OCI-LY7 (cell line): ENCODE measurements around the gene DGCR8. TPM values are rescaled to one million over a fixed set of nuclear protein-coding genes. Genes with fewer than 3 reads are reported as not detected.

ENCODE experiments used
- BruUV-seq: library from RNA; stranded (reverse); fragments of 400-500 nt; replicated peaks from 2 replicates; lab custom pipeline; 2021; lab: Mats Ljungman, UMichigan
- CTCF ChIA-PET: fragments of 300-600 bp; sonication (Branson Sonifier 250); formaldehyde crosslinking; loops from one replicate; lab custom pipeline; 2022; ENCODE audit warnings: antibody characterized with exemption; ENCODE audit not compliant: unreplicated experiment; lab: Charles Lee
- POLR2A ChIA-PET: fragments of 300-600 bp; sonication (Branson Sonifier 250); formaldehyde crosslinking; loops from one replicate; lab custom pipeline; 2022; ENCODE audit warnings: antibody characterized with exemption; lab: Charles Lee
- DNase-seq: peaks from one replicate; pipeline ENCODE4 v3.0.0-alpha.2; 2015; ENCODE audit warnings: low spot score
- H2AFZ ChIP-seq: fragments of 200-600 bp; sonication (generic), shearing (Covaris generic); 2 replicates; pipeline ENCODE4 v1.6.1; 2014; ENCODE audit warnings: mild to moderate bottlenecking, antibody characterized with exemption, low read length, moderate library complexity
- H3K27ac ChIP-seq: fragments of 200-600 bp; sonication (generic); 2 replicates; pipeline ENCODE4 v1.5.1; 2014; ENCODE audit warnings: mixed run types, low read depth, mild to moderate bottlenecking, moderate library complexity, low read length, inconsistent platforms; ENCODE audit not compliant: poor library complexity, severe bottlenecking
- H3K36me3 ChIP-seq: fragments of 200-600 bp; sonication (generic); 2 replicates; pipeline ENCODE4 v1.6.1; 2014; ENCODE audit warnings: mild to moderate bottlenecking, antibody characterized with exemption, low read length, moderate library complexity, mixed read lengths; ENCODE audit not compliant: insufficient read depth
- H3K4me1 ChIP-seq: fragments of 200-600 bp; sonication (generic); 2 replicates; pipeline ENCODE4 v1.5.1; 2014; ENCODE audit warnings: mild to moderate bottlenecking, low read length; ENCODE audit not compliant: insufficient read depth, poor library complexity, severe bottlenecking
- H3K4me2 ChIP-seq: fragments of 200-600 bp; sonication (generic); 2 replicates; pipeline ENCODE4 v1.6.1; 2014; ENCODE audit warnings: mild to moderate bottlenecking, low read length
- H3K4me3 ChIP-seq: fragments of 200-600 bp; sonication (generic); 2 replicates; pipeline ENCODE4 v1.5.1; 2014; ENCODE audit warnings: mild to moderate bottlenecking, low read depth, low read length; ENCODE audit not compliant: poor library complexity, severe bottlenecking
- H3K79me2 ChIP-seq: fragments of 200-600 bp; sonication (generic); 2 replicates; pipeline ENCODE4 v1.6.1; 2016; ENCODE audit warnings: low read depth, mild to moderate bottlenecking, low read length, moderate library complexity, mixed read lengths; ENCODE audit not compliant: insufficient read depth
- H3K9me2 ChIP-seq: fragments of 200-600 bp; sonication (generic); 2 replicates; pipeline ENCODE4 v1.6.1; 2016; ENCODE audit warnings: mild to moderate bottlenecking, low read length, mixed read lengths; ENCODE audit not compliant: insufficient read depth
- H3K9me3 ChIP-seq: fragments of 200-600 bp; sonication (generic); 2 replicates; pipeline ENCODE4 v1.6.1; 2014; ENCODE audit warnings: mild to moderate bottlenecking, mixed run types, low read length, mixed read lengths
- H4K20me1 ChIP-seq: fragments of 200-600 bp; sonication (generic); 2 replicates; pipeline ENCODE4 v1.6.1; 2014; ENCODE audit warnings: mild to moderate bottlenecking, antibody characterized with exemption, low read length, moderate library complexity, mixed read lengths; ENCODE audit not compliant: insufficient read depth
- CTCF ChIP-seq: fragments of 200-600 bp; sonication (generic); conservative IDR thresholded peaks from 2 replicates; pipeline ENCODE4 v1.5.1; 2014; ENCODE audit warnings: mild to moderate bottlenecking, antibody characterized with exemption, low read length, moderate library complexity, mixed read lengths
- EZH2phosphoT487 ChIP-seq: fragments of 200-600 bp; sonication (generic); IDR thresholded peaks from 2 replicates; pipeline ENCODE4 v1.6.1; 2018; ENCODE audit warnings: low read depth, borderline replicate concordance, mild to moderate bottlenecking, mixed run types, antibody characterized with exemption, low read length, moderate library complexity, mixed read lengths
- intact Hi-C: fragments of 100-400 bp; cut with micrococcal nuclease; formaldehyde crosslinking; loops from one replicate; pipeline ENCODE4 v1.10.0; 2022; ENCODE audit not compliant: unreplicated experiment
- total RNA-seq, 2 experiments: library from RNA; depleted of rRNA in 1 of 2; stranded (reverse); fragments of >200 nt in 1 of 2; shearing (Covaris generic) in 1 of 2; gene quantifications; 2 replicates each; pipeline ENCODE4 v1.2.3, GENCODE V29; 2014 to 2022

The DGCR8 gene
- total RNA-seq, 2 experiments from 2014 or later: 49.5 to 68.2 TPM

GRCh38 chr22:20035375-20036083 is 44.5 kb upstream of the DGCR8 start:
- Histone ChIP-seq H2AFZ (no peak overlapping the region), H3K9me3 (peaks cover 11% of the 10 kb centered on the region), H3K79me2 (no peaks in the 10 kb centered on the region), H3K36me3 (peaks cover 36% of the 10 kb centered on the region), H3K4me3 (no peak overlapping the region), H3K27ac (no peak overlapping the region), H3K4me1 (peaks cover 47% of the 10 kb centered on the region), H3K4me2 (no peak overlapping the region), H4K20me1 (no peaks in the 10 kb centered on the region), H3K9me2 (no peaks in the 10 kb centered on the region)
- ChIA-PET POLR2A (no interaction called here), CTCF (no interaction called here)
- TF ChIP-seq CTCF (no peak), EZH2phosphoT487 (no peak)
- intact Hi-C loops: no loop called here
- DNase-seq: no peak
- BruUV-seq: no TSS peak

- Histone ChIP-seq H3K4me1 (peaks cover 46% of the 10 kb centered on the region), H2AFZ (no peak overlapping the region), H3K9me2 (no peaks in the 10 kb centered on the region), H3K79me2 (no peaks in the 10 kb centered on the region), H3K9me3 (peaks cover 11% of the 10 kb centered on the region), H3K36me3 (peaks cover 36% of the 10 kb centered on the region), H3K27ac (no peak overlapping the region), H3K4me3 (no peak overlapping the region), H4K20me1 (no peaks in the 10 kb centered on the region), H3K4me2 (no peak overlapping the region)
- no TSS peak for BruUV-seq
- TF ChIP-seq CTCF (no peak), EZH2phosphoT487 (no peak)
- no peak for DNase-seq
- intact Hi-C loops: no loop called here
- POLR2A ChIA-PET: no interaction called here
- CTCF ChIA-PET: no interaction called here
Observed at GRCh38 chr22:20036084-20036482, 44.0 kb upstream of the DGCR8 start.

- H3K9me3 ChIP-seq: peaks cover 11% of the 10 kb centered on the region
- BruUV-seq: no TSS peak
- intact Hi-C loops: no loop called here
- H3K4me3 ChIP-seq: no peak overlapping the region
- peaks cover 36% of the 10 kb centered on the region for H3K36me3 ChIP-seq
- TF ChIP-seq EZH2phosphoT487: no peak
- POLR2A ChIA-PET: no interaction called here
- no peaks in the 10 kb centered on the region for H3K79me2 ChIP-seq
- DNase-seq: no peak
- no peak overlapping the region for H3K27ac ChIP-seq
- H2AFZ ChIP-seq: no peak overlapping the region
- H3K4me1 ChIP-seq: peaks cover 39% of the 10 kb centered on the region
- no peaks in the 10 kb centered on the region for H3K9me2 ChIP-seq
- CTCF ChIA-PET: no interaction called here
- H3K4me2 ChIP-seq: no peak overlapping the region
- no peaks in the 10 kb centered on the region for H4K20me1 ChIP-seq
Observed at GRCh38 chr22:20036535-20037392, 43.3 kb upstream of the DGCR8 start.
